Activated naive CD8-positive, alpha-beta T cell treated with anti-CD3 and anti-CD28 coated beads, Interleukin-2, amount 10 ng/mL, durations not matched to agents 7 days and 5 days (primary cell): ENCODE data around the gene CRTC2. TPM values are rescaled to one million over a fixed set of nuclear protein-coding genes. Genes with fewer than 3 reads are reported as not detected.

Experiments
- ATAC-seq: fragments of 150-1000 bp; cut with Tn5 transposase; one replicate; pipeline ENCODE4 v1.10.0; 2021; ENCODE audit warnings: low read depth, moderate library complexity
- POLR2A ChIA-PET: fragments of 350-600 bp; sonication (Branson Sonifier 250); formaldehyde crosslinking; loops from one replicate; lab custom pipeline; 2021; ENCODE audit warnings: antibody characterized with exemption; lab: Charles Lee
- DNase-seq: peaks from one replicate; pipeline ENCODE4 v3.0.0; 2021
- H3K27ac Mint-ChIP-seq: one replicate; pipeline ENCODE4 v1.8.0; 2022; ENCODE audit warnings: mild to moderate bottlenecking, mixed read lengths
- H3K27me3 Mint-ChIP-seq: one replicate; pipeline ENCODE4 v1.8.0; 2022; ENCODE audit warnings: mild to moderate bottlenecking, moderate library complexity, mixed read lengths
- H3K36me3 Mint-ChIP-seq: one replicate; pipeline ENCODE4 v1.8.0; 2021; ENCODE audit warnings: mild to moderate bottlenecking, mixed read lengths
- H3K4me1 Mint-ChIP-seq: one replicate; pipeline ENCODE4 v1.8.0; 2021; ENCODE audit warnings: mixed read lengths
- H3K4me3 Mint-ChIP-seq: one replicate; pipeline ENCODE4 v1.8.0; 2022; ENCODE audit warnings: mild to moderate bottlenecking, moderate library complexity, mixed read lengths
- H3K9me3 Mint-ChIP-seq: one replicate; pipeline ENCODE4 v1.8.0; 2021; ENCODE audit warnings: mixed read lengths
- total RNA-seq, 2 experiments: library from RNA; stranded (reverse); gene quantifications; one replicate each; pipeline ENCODE4 v1.2.3, GENCODE V29; 2021

The CRTC2 gene
- total RNA-seq, 2 experiments from 2014 or later = 104 to 115 TPM

DNA sequence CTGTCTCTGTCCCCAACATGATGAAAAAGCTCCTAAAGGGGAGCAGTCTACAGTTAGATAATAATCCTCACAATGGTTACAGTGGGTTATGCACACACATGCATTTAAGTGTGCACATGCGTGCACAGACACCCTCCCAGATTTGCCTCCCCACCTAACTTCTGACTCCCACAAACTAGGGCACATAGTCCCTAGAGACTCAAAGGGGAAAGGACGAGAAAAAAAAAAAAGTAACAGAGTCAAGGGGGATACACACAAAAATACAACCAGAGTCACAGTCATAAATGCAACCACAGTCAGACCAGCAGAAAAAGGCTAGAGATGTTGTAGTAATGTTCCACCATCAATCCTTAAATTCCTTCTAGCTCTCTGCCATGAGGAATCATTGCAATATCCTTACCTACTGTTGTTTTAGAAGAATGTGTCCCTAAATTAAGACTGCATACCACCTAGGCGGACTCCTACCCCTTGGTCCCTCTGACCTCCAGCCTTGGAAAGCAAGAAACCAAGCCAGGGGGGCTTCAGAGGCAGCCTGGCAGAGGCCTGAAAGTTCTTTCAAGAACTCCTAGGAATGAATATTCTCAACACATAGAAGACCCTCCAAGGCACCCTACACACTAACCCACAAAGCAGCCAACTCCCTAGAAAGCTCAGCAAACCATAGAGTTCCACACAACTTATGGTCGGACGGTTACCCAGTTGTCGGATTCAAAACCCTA, 1.3 kb downstream of the CRTC2 start:
- Mint-ChIP-seq H3K4me1 (peaks cover 40% of the 10 kb centered on the region), H3K36me3 (peaks cover 19% of the 10 kb centered on the region), H3K27me3 (no peaks in the 10 kb centered on the region), H3K9me3 (no peaks in the 10 kb centered on the region), H3K27ac (peak overlapping the region; percentile 98), H3K4me3 (peak overlapping the region; percentile 94)
- DNase-seq (no peak), ATAC-seq (no peak)
- POLR2A ChIA-PET = interaction anchor here (1.2 to 8.1 kb wide), 7 partner anchors 10 to 35 kb away, joined by 3 to 87 read pairs (median 16); partner anchors contain the start of genes CREB3L4, DENND4B, GATAD2B and JTB

DNA sequence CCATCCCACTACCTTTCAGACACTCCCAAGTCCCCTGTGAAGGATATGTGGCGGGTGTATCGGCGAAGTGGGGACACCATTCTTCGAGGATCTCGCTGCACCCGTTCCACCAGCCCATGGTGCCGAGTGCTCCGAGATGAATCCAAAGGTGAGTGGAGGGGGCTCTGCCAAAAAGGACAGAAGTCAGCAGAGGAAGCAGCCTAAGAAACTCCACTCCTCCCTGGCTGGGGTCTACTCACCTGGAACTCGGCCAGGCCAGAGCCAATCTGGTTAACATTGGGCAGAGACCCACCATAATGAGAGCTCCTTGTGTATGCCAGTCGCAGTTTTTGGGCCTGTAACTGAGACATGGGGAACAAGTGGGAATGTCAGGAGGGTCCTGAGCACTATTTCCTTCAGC, 3.6 kb downstream of the CRTC2 start:
- H3K9me3 Mint-ChIP-seq = no peaks in the 10 kb centered on the region
- ATAC-seq (no peak), DNase-seq (no peak)
- H3K4me1 Mint-ChIP-seq = peaks cover 39% of the 10 kb centered on the region
- no peak overlapping the region for H3K4me3 Mint-ChIP-seq
- H3K27ac Mint-ChIP-seq = no peak overlapping the region
- POLR2A ChIA-PET = interaction anchor here (1.1 to 8.1 kb wide), 5 partner anchors 8 to 73 kb away, joined by 3 to 87 read pairs (median 5); partner anchors contain the start of genes DENND4B, JTB and SLC39A1
- H3K36me3 Mint-ChIP-seq = peaks cover 31% of the 10 kb centered on the region
- no peaks in the 10 kb centered on the region for H3K27me3 Mint-ChIP-seq

DNA sequence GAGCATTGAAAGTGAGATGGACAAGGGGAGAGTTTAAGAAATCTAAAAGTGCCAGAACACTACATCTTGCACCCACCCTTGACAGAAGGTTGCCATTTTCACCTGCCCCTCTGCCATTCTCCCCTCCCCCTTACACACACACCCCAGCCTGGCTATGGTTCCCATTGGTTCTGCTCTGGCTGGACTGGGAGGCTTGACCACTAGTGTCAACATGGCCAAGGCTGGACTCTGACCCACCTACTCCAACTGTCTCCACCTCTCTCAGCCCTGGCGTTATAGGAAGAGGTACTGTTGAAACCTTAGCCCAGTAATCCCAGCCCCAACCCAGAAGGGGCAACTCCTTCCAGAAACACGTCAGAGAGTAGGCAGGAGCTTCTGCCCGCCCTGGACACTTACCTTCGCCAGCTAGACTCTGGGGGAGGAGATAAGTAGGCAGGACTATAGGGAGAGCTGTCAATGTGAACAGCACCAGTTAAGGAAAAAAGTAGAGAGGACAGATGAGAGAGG, 4.5 kb downstream of the CRTC2 start:
- H3K27me3 Mint-ChIP-seq = no peaks in the 10 kb centered on the region
- POLR2A ChIA-PET = interaction anchor here (1.0 to 8.1 kb wide), 5 partner anchors 9 to 72 kb away, joined by 3 to 87 read pairs (median 4); partner anchors contain the start of genes DENND4B and SLC39A1

DNA sequence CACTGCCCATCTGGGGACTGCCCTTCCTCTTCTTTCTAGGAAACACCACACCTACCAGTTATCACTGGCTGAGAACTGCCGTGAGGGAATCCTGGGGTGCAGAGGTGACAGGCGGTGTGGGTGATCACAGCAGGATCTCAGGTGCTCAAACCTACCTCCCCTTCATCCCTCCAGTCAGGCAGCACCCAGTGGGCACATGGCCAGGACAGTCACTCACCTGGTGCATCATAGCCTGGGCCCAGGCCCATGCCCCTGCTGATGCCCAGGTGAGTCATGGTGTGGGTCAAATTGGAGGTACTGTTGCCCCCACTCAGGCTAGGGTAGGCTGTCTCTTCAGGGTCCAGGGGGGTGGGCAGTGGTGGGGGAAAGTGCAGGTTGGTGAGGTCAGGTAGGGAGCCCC, 6.6 kb downstream of the CRTC2 start:
- no peaks in the 10 kb centered on the region for H3K27me3 Mint-ChIP-seq
- no peak overlapping the region for H3K27ac Mint-ChIP-seq
- H3K4me3 Mint-ChIP-seq = no peak overlapping the region
- DNase-seq (no peak), ATAC-seq (no peak)
- peaks cover 31% of the 10 kb centered on the region for H3K36me3 Mint-ChIP-seq
- H3K4me1 Mint-ChIP-seq = peaks cover 33% of the 10 kb centered on the region
- POLR2A ChIA-PET = no interaction called here
- H3K9me3 Mint-ChIP-seq = no peaks in the 10 kb centered on the region

More for the DNA sequence above, 4.5 kb downstream of the CRTC2 start:
- ATAC-seq = no peak
- Mint-ChIP-seq H3K9me3 (no peaks in the 10 kb centered on the region), H3K4me1 (peaks cover 39% of the 10 kb centered on the region), H3K27ac (peak overlapping the region; percentile 36), H3K4me3 (no peak overlapping the region), H3K36me3 (peaks cover 31% of the 10 kb centered on the region)
- no peak for DNase-seq

DNA sequence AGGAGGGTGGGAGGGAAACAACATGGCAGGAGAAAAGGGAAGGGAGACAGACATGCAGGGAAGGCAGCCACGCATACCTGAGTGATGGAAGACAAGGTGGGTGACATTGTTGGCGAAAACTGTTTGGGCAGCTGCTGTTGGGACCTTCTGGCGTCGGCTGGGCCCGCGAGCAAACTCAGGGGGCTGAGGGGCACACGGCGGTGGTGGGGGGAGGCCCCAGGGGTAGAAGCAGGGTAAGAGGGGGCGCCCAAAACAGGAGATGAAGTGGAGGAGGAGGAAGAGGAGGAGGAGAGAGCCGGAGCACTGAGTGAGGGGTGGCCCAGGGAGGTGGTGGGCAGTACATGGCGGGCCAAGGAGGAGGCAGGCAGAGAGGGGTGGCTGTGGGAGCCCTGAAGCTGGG, 7.2 kb downstream of the CRTC2 start:
- Mint-ChIP-seq H3K4me1 (peaks cover 27% of the 10 kb centered on the region), H3K4me3 (no peak overlapping the region), H3K27me3 (no peaks in the 10 kb centered on the region), H3K27ac (no peak overlapping the region), H3K9me3 (no peaks in the 10 kb centered on the region), H3K36me3 (peaks cover 31% of the 10 kb centered on the region)
- POLR2A ChIA-PET = no interaction called here
- ATAC-seq (no peak), DNase-seq (no peak)

DNA sequence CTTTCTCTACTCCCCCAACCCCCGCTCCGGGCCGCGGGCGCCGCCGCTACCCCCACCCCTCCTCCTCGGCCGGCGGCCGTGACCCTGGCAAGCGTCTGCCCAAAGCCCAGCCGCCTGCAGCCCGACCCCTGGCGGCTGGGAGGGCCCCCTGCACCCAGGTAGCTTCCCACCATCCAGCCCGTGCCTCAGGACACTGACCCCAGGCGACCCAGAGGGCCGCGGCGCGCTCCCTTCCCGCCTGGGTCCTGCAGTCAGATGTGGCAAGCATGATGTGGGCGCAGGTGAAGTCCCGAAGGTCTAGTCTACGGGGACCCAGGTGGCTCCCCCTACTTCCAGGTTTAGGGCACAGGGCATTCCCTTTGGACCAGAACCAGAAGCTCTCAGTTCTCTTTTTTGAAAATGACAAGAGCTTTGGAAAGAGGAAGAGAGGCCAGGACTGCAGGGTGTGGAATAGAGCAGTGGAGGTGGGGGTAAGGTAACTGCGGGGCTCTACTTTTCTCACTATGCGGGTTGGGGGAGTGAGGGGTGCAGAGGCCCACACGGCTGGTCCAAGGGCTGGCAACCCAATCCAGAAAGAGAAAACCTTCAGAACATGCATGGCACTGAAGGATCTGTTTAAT, 11.7 kb downstream of the CRTC2 start, which contains the start of gene DENND4B:
Gene DENND4B (minus strand): TSS at position 97 of the 620 bp plus-strand sequence. CDS start 2,344 bp downstream, outside the sequence.
- Mint-ChIP-seq H3K4me3 (peak within 1 kb of the TSS; percentile 95), H3K36me3 (peaks cover 27% of the 10 kb centered on the region), H3K4me1 (peaks cover 32% of the 10 kb centered on the region), H3K27me3 (no peaks in the 10 kb centered on the region), H3K27ac (peak within 1 kb of the TSS; percentile 96), H3K9me3 (no peaks in the 10 kb centered on the region)
- ATAC-seq (peak; percentile 58), DNase-seq (no peak)
- POLR2A ChIA-PET = interaction anchor here (0.6 to 5.5 kb wide), 20 partner anchors 10 to 325 kb away, joined by 3 to 101 read pairs (median 6); partner anchors contain the start of genes CREB3L4, CRTC2, GATAD2B and HAX1

DNA sequence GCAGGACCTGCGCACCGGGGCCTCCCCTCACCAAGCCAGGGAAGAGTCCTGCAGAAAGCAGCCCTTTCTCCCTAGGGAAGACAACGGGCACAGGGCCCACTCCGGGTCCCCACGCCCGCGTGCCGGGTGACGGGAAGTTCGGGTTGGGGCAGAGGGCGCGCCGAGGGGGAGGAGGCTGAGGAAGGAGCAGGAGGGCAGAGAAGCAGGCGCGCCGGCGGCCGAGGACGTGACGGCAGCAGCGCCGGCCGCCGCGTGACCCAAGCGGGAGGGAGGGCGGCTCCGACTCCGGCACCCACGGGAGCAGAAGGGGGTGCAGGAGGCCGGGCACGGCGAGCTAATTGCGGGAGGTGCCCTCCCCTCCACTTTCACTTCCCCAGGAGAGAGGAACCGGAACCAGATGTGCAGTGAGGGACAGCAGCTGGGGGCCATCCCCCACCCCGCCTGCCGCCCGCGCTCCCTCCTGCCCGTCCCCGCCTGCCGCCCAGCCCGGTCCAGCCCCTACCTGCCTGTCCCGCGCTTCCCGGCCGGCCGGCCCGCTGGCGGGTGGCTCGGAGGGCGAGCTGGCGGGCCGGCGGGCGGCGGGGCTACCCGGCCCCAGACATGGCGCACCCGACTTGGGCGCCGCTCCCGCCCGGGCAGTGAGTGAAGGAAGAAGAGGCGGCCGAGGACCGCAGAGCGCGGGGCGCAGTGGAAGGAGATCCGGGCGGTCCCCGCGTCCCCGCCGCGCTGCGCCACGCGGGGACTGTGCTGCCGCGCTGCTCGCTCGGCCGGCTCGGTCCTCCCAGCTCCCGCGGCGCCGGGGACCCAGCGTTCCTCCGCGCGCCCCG, 12.4 kb downstream of the CRTC2 start:
- POLR2A ChIA-PET = interaction anchor here (0.6 to 5.5 kb wide), 26 partner anchors 9 to 414 kb away, joined by 3 to 101 read pairs (median 4); partner anchors contain the start of genes CREB3L4, CRTC2, GATAD2B and HAX1
- Mint-ChIP-seq H3K27ac (peak overlapping the region; percentile 96), H3K4me1 (peaks cover 32% of the 10 kb centered on the region), H3K36me3 (peaks cover 25% of the 10 kb centered on the region), H3K4me3 (peak overlapping the region; percentile 95), H3K27me3 (no peaks in the 10 kb centered on the region), H3K9me3 (no peaks in the 10 kb centered on the region)
- ATAC-seq = peak; percentile 50
- peak; percentile 84 for DNase-seq

DNA sequence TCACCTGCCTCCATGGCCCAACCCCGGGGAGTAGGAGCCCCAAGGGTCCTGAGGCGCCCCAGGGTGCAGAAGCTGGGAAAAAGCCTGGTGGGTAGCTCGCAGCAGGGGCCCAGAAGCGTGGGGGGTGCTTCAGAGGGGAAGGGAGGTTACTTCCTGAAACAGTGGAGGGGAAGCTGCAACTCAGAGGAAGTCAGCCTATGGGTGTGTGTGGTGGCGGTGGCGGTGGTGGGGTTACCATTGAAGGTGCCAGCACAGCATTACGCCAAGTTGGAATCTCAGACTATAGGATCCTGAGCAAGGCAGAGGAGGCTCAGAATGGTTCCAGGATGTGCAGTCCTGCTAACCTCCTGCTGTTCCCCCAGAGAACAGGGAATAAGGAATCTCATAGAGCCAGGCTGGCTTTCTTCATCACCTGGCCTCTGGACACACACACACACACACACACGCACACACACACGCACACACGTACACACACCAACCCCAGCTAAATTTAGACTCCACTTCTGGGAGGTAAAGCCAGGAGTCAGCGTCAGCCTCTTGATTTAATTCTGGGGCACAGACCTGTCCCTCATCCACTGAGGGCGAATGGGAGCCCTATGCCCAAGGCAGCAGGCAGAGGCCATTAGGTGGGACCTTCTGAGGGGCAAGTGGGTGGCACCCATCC, 13.1 kb downstream of the CRTC2 start:
- H3K27ac Mint-ChIP-seq = peak overlapping the region; percentile 96
- H3K9me3 Mint-ChIP-seq = no peaks in the 10 kb centered on the region
- H3K4me3 Mint-ChIP-seq = peak overlapping the region; percentile 95
- peaks cover 24% of the 10 kb centered on the region for H3K4me1 Mint-ChIP-seq
- peaks cover 23% of the 10 kb centered on the region for H3K36me3 Mint-ChIP-seq
- DNase-seq (peak; percentile 87), ATAC-seq (peak; percentile 69)
- POLR2A ChIA-PET = interaction anchor here (0.7 to 5.5 kb wide), 23 partner anchors 9 to 413 kb away, joined by 3 to 101 read pairs (median 5); partner anchors contain the start of genes CREB3L4, CRTC2, GATAD2B and HAX1
- no peaks in the 10 kb centered on the region for H3K27me3 Mint-ChIP-seq

DNA sequence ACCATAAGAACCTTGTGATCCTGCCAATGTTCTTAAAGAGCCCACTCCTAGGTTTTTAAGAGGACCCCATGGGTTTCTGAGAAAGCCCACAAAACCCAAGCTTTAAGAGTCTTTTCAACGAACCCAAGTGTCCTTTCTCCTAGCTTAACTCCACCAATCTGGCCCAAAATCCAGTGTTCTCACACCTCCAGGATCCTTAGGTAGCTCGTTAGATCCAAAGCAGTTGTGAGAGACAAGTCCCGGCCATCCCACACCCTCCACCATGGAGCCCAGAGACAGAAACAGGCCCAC, 13.6 kb downstream of the CRTC2 start:
- Mint-ChIP-seq H3K27me3 (no peaks in the 10 kb centered on the region), H3K9me3 (no peaks in the 10 kb centered on the region), H3K36me3 (peaks cover 22% of the 10 kb centered on the region), H3K4me3 (peak overlapping the region; percentile 95), H3K27ac (peak overlapping the region; percentile 96), H3K4me1 (peaks cover 22% of the 10 kb centered on the region)
- DNase-seq (no peak), ATAC-seq (no peak)
- POLR2A ChIA-PET = interaction anchor here (0.7 to 5.5 kb wide), 18 partner anchors 8 to 213 kb away, joined by 3 to 101 read pairs (median 6); partner anchors contain the start of genes CREB3L4, CRTC2, GATAD2B and JTB

DNA sequence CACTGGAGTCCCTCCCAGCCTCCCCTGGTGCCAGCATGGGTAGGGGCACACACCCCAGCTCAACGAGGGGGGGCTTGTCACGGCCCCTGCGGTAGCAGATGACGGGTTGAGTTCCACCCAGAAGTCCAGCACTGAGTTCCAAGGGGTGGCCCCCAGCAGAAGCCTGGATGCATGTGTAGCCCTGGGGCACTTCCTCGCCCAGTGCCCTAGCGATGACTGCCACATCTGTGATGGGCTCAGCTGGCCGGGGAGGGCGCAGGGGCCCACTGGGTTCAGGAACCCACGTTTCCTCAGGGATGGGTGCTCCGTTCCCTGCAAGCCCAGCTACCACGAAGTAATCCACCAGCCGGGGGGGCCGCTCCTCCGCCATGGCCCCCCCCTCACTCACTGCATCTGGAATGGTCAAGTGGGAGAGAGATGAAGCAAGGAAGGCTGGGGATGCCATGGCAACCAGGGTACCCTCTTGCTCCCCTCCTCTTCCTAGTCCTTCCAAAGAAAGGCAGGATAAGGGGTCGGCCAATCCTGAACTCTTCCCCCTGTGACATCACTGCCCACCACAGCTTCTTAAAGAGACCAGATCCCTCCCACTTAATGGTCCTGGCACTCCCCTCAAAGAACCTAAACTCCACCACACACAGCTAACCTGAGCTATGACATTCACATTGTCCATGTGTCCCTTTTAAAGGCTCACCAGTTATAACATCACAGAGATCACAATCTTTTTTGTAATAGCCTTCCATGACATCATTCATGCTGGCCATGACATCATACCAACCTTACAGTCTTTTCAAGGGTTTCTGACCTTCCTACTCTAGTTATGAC, 14.2 kb downstream of the CRTC2 start:
- Mint-ChIP-seq H3K9me3 (no peaks in the 10 kb centered on the region), H3K27me3 (no peaks in the 10 kb centered on the region), H3K4me3 (peak overlapping the region; percentile 95), H3K27ac (peak overlapping the region; percentile 96), H3K4me1 (peaks cover 22% of the 10 kb centered on the region), H3K36me3 (peaks cover 22% of the 10 kb centered on the region)
- ATAC-seq (no peak), DNase-seq (no peak)
- POLR2A ChIA-PET = interaction anchor here (0.6 to 5.5 kb wide), 19 partner anchors 8 to 213 kb away, joined by 3 to 101 read pairs (median 5); partner anchors contain the start of genes CREB3L4, CRTC2, GATAD2B and JTB

DNA sequence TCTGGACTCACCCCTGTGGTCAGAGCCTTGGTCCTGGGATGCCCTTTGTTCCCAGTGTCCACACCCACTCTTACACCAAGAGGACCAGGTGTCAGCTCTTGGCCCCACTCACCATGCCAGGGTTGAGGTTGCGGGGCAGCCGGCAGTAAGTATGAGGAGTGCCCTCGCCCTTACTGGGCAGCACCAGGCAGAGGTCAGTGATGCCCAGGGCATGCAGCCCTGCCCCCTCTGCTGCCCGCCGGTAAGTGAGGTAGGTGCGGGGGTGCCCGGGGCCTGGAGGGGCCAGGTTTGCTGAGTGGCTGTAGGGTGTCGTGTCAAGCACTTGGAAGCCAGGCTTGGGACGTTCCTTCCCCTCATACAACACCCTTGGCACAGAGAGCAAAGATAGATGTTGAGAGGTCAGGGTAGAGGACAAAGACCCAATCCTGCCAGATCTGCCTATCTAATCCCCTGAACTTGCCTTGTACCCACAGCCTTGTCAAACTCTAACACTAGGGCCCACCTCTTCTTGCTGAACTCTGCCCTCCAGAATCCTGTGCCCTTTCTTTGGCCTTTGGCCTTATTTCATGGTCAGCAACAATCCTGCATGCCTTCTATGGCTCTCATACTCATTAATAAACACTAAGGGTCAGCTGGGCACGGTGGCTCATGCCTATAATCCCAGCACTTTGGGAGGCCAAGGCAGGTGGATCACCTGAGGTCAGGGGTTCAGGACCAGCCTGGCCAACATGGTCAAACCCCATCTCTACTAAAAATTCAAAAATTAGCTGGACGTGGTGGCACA, 15.5 kb downstream of the CRTC2 start:
- Mint-ChIP-seq H3K4me1 (peaks cover 22% of the 10 kb centered on the region), H3K27ac (peak overlapping the region; percentile 69), H3K36me3 (peaks cover 22% of the 10 kb centered on the region), H3K27me3 (no peaks in the 10 kb centered on the region), H3K4me3 (no peak overlapping the region), H3K9me3 (no peaks in the 10 kb centered on the region)
- DNase-seq (no peak), ATAC-seq (no peak)
- POLR2A ChIA-PET = interaction anchor here (0.6 to 5.5 kb wide), 6 partner anchors 13 to 34 kb away, joined by 3 to 101 read pairs (median 38); partner anchors contain the start of genes CREB3L4, CRTC2, GATAD2B and JTB
